ENCODE data around the gene TRAPPC12. TPM values are rescaled to one million over a fixed set of nuclear protein-coding genes. Genes with fewer than 3 reads are reported as not detected.

The TRAPPC12 gene
- total RNA-seq, 1 donor = 67.0 TPM

DNA sequence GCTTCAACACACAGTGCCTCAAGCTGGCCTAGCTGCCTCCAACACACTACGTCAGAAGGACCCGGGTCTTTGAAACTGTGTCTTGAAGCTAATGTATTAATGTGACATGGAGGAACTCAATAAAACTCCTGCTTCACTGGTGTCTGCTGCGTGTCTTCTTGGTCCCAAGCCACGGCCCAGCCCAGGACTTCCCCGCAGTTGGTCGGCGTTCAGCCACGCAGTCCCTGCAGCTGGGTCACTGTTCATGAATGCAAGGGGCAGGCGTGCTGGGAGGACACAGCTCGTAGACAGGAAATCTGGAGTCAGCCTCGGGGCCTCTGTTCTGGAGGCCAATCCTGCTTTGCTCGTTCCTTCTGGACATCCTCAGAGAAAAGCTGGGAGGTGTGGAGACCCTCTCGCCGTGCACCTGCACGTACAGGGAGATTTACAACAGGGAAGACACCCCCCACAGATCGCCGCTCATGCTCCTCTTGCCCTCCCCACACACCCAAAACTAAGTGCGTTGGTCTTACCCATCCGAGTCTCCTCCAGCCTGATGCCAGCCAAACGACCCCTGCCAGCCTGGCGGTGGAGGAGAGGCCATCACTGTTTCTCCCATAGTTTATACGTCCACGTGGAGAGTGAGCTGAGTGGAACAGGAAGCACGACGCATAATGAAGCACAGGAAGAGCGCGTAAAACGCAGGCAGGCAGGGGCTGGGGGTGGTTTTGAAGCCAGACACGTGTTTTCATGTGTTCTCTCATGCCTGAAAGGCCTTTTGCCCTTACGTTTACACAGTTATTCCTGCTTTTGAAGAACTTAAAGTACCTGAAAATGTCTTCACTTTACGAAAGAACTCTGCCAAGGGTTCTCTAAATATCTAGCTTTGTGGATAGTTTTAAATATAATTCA is 100.2 kb downstream of the TRAPPC12 start:
- TF ChIP-seq, protein P1, sequence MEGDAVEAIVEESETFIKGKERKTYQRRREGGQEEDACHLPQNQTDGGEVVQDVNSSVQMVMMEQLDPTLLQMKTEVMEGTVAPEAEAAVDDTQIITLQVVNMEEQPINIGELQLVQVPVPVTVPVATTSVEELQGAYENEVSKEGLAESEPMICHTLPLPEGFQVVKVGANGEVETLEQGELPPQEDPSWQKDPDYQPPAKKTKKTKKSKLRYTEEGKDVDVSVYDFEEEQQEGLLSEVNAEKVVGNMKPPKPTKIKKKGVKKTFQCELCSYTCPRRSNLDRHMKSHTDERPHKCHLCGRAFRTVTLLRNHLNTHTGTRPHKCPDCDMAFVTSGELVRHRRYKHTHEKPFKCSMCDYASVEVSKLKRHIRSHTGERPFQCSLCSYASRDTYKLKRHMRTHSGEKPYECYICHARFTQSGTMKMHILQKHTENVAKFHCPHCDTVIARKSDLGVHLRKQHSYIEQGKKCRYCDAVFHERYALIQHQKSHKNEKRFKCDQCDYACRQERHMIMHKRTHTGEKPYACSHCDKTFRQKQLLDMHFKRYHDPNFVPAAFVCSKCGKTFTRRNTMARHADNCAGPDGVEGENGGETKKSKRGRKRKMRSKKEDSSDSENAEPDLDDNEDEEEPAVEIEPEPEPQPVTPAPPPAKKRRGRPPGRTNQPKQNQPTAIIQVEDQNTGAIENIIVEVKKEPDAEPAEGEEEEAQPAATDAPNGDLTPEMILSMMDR (IDR thresholded peaks at IDR 0.05; ENCODE audit: extremely low read depth, low read depth, low read length) = no peak
- Histone ChIP-seq H3K36me3 (ENCODE audit: insufficient read depth, low read length) (peaks cover 21% of the 10 kb centered on the region), H3K27me3 (ENCODE audit: insufficient read depth, low read length) (no peaks in the 10 kb centered on the region), H3K79me2 (ENCODE audit: insufficient read depth, low read length) (no peaks in the 10 kb centered on the region), H2AFZ (ENCODE audit: low read length) (no peak overlapping the region), H3K4me2 (ENCODE audit: insufficient read depth, low read length) (no peak overlapping the region), H4K20me1 (ENCODE audit: insufficient read depth, low read length) (no peaks in the 10 kb centered on the region), H3K27ac (ENCODE audit: low read depth, low read length) (no peak overlapping the region), H3K4me1 (ENCODE audit: insufficient read depth, low read length) (no peaks in the 10 kb centered on the region), H3K4me3 (ENCODE audit: insufficient read depth, low read length) (no peak overlapping the region), H3K9me3 (ENCODE audit: low read depth, low read length) (no peaks in the 10 kb centered on the region)
- DNase-seq (ENCODE audit: insufficient read length, low spot score, missing footprints) = peak; percentile 80

DNA sequence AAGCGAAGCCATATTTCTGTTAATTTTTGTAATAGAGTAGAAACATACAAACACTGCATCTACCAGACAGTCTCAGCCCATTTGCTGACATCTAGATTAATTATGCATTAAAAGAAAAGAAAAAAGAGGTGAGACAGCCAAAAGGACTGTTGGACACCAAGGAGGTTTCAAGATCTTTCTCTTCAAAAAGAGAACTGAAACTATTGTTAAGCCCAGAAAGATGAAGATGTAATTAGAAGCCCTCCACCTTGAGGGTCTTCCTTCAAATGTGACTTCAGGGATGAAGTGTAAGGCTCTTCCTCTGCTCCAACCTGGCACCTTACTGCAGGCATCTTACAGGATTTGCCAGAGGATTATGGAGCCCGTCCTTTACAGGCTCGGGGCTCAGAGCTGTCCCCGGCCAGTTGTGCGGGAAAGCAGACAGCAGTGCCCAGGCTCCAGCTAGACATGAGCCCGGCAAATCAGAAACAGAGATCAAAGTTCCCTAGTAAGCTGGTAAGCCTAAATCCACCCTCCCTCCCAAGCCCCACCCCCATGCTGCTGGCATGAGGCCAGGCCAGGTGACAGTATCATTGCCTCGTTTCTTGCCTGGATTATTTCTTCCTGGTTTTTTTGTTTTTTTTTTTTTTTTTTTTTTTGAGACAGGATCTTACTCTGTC is 101.0 kb downstream of the TRAPPC12 start:
- Histone ChIP-seq H3K79me2 (ENCODE audit: insufficient read depth, low read length) (no peaks in the 10 kb centered on the region), H3K36me3 (ENCODE audit: insufficient read depth, low read length) (peaks cover 16% of the 10 kb centered on the region), H3K27me3 (ENCODE audit: insufficient read depth, low read length) (no peaks in the 10 kb centered on the region), H3K4me1 (ENCODE audit: insufficient read depth, low read length) (no peaks in the 10 kb centered on the region), H3K4me2 (ENCODE audit: insufficient read depth, low read length) (no peak overlapping the region), H3K4me3 (ENCODE audit: insufficient read depth, low read length) (no peak overlapping the region), H4K20me1 (ENCODE audit: insufficient read depth, low read length) (no peaks in the 10 kb centered on the region), H2AFZ (ENCODE audit: low read length) (no peak overlapping the region), H3K27ac (ENCODE audit: low read depth, low read length) (no peak overlapping the region), H3K9me3 (ENCODE audit: low read depth, low read length) (no peaks in the 10 kb centered on the region)
- DNase-seq (ENCODE audit: insufficient read length, low spot score, missing footprints) = peak; percentile 68
- TF ChIP-seq, protein P1 (IDR thresholded peaks at IDR 0.05; ENCODE audit: extremely low read depth, low read depth, low read length) = no peak

DNA sequence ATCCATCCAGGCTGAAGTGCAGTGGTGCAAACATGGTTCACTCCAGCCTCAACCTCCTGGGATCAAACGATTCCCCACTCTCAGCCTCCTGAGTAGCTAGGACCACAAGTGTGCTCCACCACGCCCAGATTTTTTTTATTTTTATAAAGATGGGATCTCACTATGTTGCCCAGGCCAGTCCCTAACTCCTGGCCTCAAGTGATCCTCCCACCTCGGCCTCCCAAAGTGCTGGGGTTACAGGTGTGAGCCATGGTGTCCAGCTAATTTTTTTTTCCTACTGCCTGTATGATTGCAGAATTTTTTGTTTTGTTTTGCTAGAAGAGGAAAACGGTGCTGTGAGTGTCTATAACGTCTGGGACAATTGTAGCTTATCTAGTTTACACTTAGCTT is 101.5 kb downstream of the TRAPPC12 start:
- TF ChIP-seq, protein P1 (IDR thresholded peaks at IDR 0.05; ENCODE audit: extremely low read depth, low read depth, low read length) = no peak
- H3K27me3 ChIP-seq (ENCODE audit: insufficient read depth, low read length) = no peaks in the 10 kb centered on the region
- H3K9me3 ChIP-seq (ENCODE audit: low read depth, low read length) = no peaks in the 10 kb centered on the region
- no peaks in the 10 kb centered on the region for H3K4me1 ChIP-seq (ENCODE audit: insufficient read depth, low read length)
- peaks cover 14% of the 10 kb centered on the region for H3K36me3 ChIP-seq (ENCODE audit: insufficient read depth, low read length)
- H4K20me1 ChIP-seq (ENCODE audit: insufficient read depth, low read length) = no peaks in the 10 kb centered on the region
- H3K4me3 ChIP-seq (ENCODE audit: insufficient read depth, low read length) = no peak overlapping the region
- H3K4me2 ChIP-seq (ENCODE audit: insufficient read depth, low read length) = no peak overlapping the region
- peak; percentile 22 for DNase-seq (ENCODE audit: insufficient read length, low spot score, missing footprints)
- H3K27ac ChIP-seq (ENCODE audit: low read depth, low read length) = no peak overlapping the region
- no peak overlapping the region for H2AFZ ChIP-seq (ENCODE audit: low read length)
- no peaks in the 10 kb centered on the region for H3K79me2 ChIP-seq (ENCODE audit: insufficient read depth, low read length)

DNA sequence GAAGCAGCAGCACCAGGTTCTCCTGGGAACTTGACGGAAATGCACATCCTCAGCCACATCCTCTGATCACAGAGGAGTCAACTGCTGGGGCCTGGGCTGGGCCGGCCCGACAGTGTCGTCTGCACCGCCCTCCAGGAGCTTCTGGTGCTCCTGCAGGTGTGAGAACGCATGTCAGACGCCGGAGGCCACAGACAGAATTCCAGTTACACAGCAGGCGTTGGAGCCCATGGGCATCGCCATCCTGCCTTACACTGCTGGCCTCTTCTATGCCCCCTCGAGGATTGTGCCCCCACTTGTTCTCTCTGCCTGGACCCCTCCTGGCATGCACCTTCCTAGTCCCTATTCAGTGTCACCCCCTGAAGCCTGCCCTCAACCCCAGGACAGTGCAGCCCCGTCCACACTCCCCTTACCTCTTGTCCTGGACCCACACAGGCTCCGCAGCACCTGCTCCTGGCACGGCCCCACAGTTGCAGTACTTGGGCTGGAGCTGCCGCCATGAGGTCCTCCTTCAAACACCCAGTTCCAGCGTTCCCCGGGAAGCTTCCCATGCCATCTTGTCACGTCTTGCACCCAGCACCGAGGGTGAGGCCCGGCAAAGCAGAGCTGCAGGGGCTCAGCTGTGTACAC is 102.4 kb downstream of the TRAPPC12 start:
- H3K4me2 ChIP-seq (ENCODE audit: insufficient read depth, low read length) = no peak overlapping the region
- no peaks in the 10 kb centered on the region for H3K79me2 ChIP-seq (ENCODE audit: insufficient read depth, low read length)
- TF ChIP-seq, protein P1 (IDR thresholded peaks at IDR 0.05; ENCODE audit: extremely low read depth, low read depth, low read length) = no peak
- no peaks in the 10 kb centered on the region for H4K20me1 ChIP-seq (ENCODE audit: insufficient read depth, low read length)
- peak; percentile 74 for DNase-seq (ENCODE audit: insufficient read length, low spot score, missing footprints)
- H3K9me3 ChIP-seq (ENCODE audit: low read depth, low read length) = no peaks in the 10 kb centered on the region
- H3K27me3 ChIP-seq (ENCODE audit: insufficient read depth, low read length) = no peaks in the 10 kb centered on the region
- no peak overlapping the region for H3K4me3 ChIP-seq (ENCODE audit: insufficient read depth, low read length)
- H3K27ac ChIP-seq (ENCODE audit: low read depth, low read length) = no peak overlapping the region
- H3K4me1 ChIP-seq (ENCODE audit: insufficient read depth, low read length) = no peaks in the 10 kb centered on the region
- H3K36me3 ChIP-seq (ENCODE audit: insufficient read depth, low read length) = peaks cover 11% of the 10 kb centered on the region
- no peak overlapping the region for H2AFZ ChIP-seq (ENCODE audit: low read length)
